Neural cell (in vitro differentiated cells): ENCODE data around the gene JOSD1. TPM values are rescaled to one million over a fixed set of nuclear protein-coding genes. Genes with fewer than 3 reads are reported as not detected.

Experiments
- H2AFZ ChIP-seq: fragments of 200-600, 300-800 bp; sonication (generic), shearing (Covaris generic); 2 replicates; pipeline ENCODE4 v1.6.0; 2014; ENCODE audit warnings: low read depth, mild to moderate bottlenecking, antibody characterized with exemption, low read length, moderate library complexity
- H3F3A ChIP-seq: fragments of 200-600 bp; shearing (Covaris generic); 2 replicates; pipeline ENCODE4 v1.6.1; 2016; ENCODE audit warnings: mild to moderate bottlenecking, moderate library complexity, mixed read lengths, antibody characterized with exemption, low read length; ENCODE audit not compliant: insufficient read depth, poor library complexity, severe bottlenecking
- H3K27ac ChIP-seq: fragments of 200-600, 300-800 bp; sonication (generic), shearing (Covaris generic); 2 replicates; pipeline ENCODE4 v1.5.1; 2014; ENCODE audit warnings: mild to moderate bottlenecking, low read length, moderate library complexity
- H3K27me3 ChIP-seq: fragments of 300-800, 200-600 bp; sonication (generic), shearing (Covaris generic); 2 replicates; pipeline ENCODE4 v1.6.0; 2014; ENCODE audit warnings: mild to moderate bottlenecking, low read depth, low read length, moderate library complexity; ENCODE audit not compliant: insufficient read depth
- H3K36me3 ChIP-seq: fragments of 300-800, 200-600 bp; sonication (generic), shearing (Covaris generic); 2 replicates; pipeline ENCODE4 v1.5.1; 2014; ENCODE audit warnings: mild to moderate bottlenecking, antibody characterized with exemption, low read length, moderate library complexity; ENCODE audit not compliant: insufficient read depth
- H3K4me2 ChIP-seq: fragments of 300-800, 200-600 bp; sonication (generic), shearing (Covaris generic); 2 replicates; pipeline ENCODE4 v1.6.0; 2014; ENCODE audit warnings: mild to moderate bottlenecking, low read length
- H3K4me3 ChIP-seq: fragments of 300-800, 200-600 bp; sonication (generic), shearing (Covaris generic); 2 replicates; pipeline ENCODE4 v1.5.1; 2014; ENCODE audit warnings: mild to moderate bottlenecking, low read length, moderate library complexity
- H3K79me2 ChIP-seq: fragments of 200-600 bp; shearing (Covaris generic); replicated peaks from 2 replicates; pipeline ENCODE4 v1.6.0; 2014; ENCODE audit warnings: mild to moderate bottlenecking, low read length, moderate library complexity; ENCODE audit not compliant: insufficient read depth
- H3K9ac ChIP-seq: fragments of 300-800, 200-600 bp; sonication (generic), shearing (Covaris generic); 2 replicates; pipeline ENCODE4 v1.6.1; 2016; ENCODE audit warnings: mild to moderate bottlenecking, low read length, mixed read lengths
- H3K9me2 ChIP-seq: fragments of 200-600 bp; shearing (Covaris generic); 2 replicates; pipeline ENCODE4 v1.6.1; 2016; ENCODE audit warnings: mild to moderate bottlenecking, low read length, mixed read lengths; ENCODE audit not compliant: insufficient read depth
- H3K9me3 ChIP-seq: fragments of 200-600, 300-800 bp; sonication (generic), shearing (Covaris generic); 2 replicates; pipeline ENCODE4 v1.6.1; 2016; ENCODE audit warnings: mild to moderate bottlenecking, mixed run types, low read length, moderate library complexity, mixed read lengths
- H4K20me1 ChIP-seq: fragments of 200-600 bp; shearing (Covaris generic); 2 replicates; pipeline ENCODE4 v1.6.1; 2016; ENCODE audit warnings: mild to moderate bottlenecking, mixed run types; ENCODE audit not compliant: insufficient read depth
- CTCF ChIP-seq: fragments of 450-650 bp; IDR thresholded peaks from 2 replicates; pipeline ENCODE4 v1.5.1; 2014; ENCODE audit warnings: antibody characterized with exemption, mild to moderate bottlenecking, moderate library complexity; ENCODE audit not compliant: poor library complexity, severe bottlenecking
- EP300 ChIP-seq: fragments of 450-650 bp; conservative IDR thresholded peaks from 2 replicates; pipeline ENCODE4 v1.6.1; 2014; ENCODE audit warnings: antibody characterized with exemption, mild to moderate bottlenecking, moderate library complexity; ENCODE audit not compliant: poor library complexity, severe bottlenecking
- EZH2 ChIP-seq: fragments of 200-600, 300-800 bp; shearing (Covaris generic), sonication (generic); IDR thresholded peaks from 2 replicates; pipeline ENCODE4 v1.6.1; 2014; ENCODE audit warnings: antibody characterized with exemption, low read length, borderline replicate concordance, mild to moderate bottlenecking; ENCODE audit not compliant: insufficient read depth, poor library complexity, severe bottlenecking
- MXI1 ChIP-seq: fragments of 450-650 bp; conservative IDR thresholded peaks from 2 replicates; pipeline ENCODE4 v1.6.1; 2014; ENCODE audit warnings: antibody characterized with exemption, mild to moderate bottlenecking; ENCODE audit not compliant: poor library complexity, severe bottlenecking
- POLR2AphosphoS5 ChIP-seq: IDR thresholded peaks from 2 replicates; pipeline ENCODE4 v1.6.1; 2012
- RAD21 ChIP-seq: fragments of 450-650 bp; conservative IDR thresholded peaks from 2 replicates; pipeline ENCODE4 v1.6.1; 2014; ENCODE audit warnings: antibody characterized with exemption, mild to moderate bottlenecking, moderate library complexity
- REST ChIP-seq: IDR thresholded peaks from 2 replicates; pipeline ENCODE4 v1.6.1; 2012; ENCODE audit warnings: borderline replicate concordance
- SMC3 ChIP-seq: fragments of 450-650 bp; conservative IDR thresholded peaks from 2 replicates; pipeline ENCODE4 v1.6.1; 2014; ENCODE audit warnings: antibody characterized with exemption, mild to moderate bottlenecking, moderate library complexity; ENCODE audit not compliant: poor library complexity
- TAF1 ChIP-seq: IDR thresholded peaks from 2 replicates; pipeline ENCODE4 v1.6.1; 2012; ENCODE audit warnings: low read depth
- polyA plus RNA-seq: library from polyadenylated mRNA; depleted of rRNA; stranded (reverse); fragments of >200 nt; gene quantifications from 2 replicates; pipeline ENCODE4 v1.2.3, GENCODE V29; 2014

Gene JOSD1
- polyA plus RNA-seq, 1 donor from 2014 or later: 71.3 TPM

- H3K4me3 ChIP-seq: no peak overlapping the region
- no peaks in the 10 kb centered on the region for H4K20me1 ChIP-seq
- no peak overlapping the region for H2AFZ ChIP-seq
- peaks cover 76% of the 10 kb centered on the region for H3K79me2 ChIP-seq
- no peaks in the 10 kb centered on the region for H3K27me3 ChIP-seq
- H3K4me2 ChIP-seq: no peak overlapping the region
- TF ChIP-seq EP300 (no peak), TAF1 (no peak), MXI1 (no peak), CTCF (no peak), POLR2AphosphoS5 (no peak), RAD21 (no peak), REST (no peak), EZH2 (no peak), SMC3 (no peak)
- H3K9me2 ChIP-seq: no peaks in the 10 kb centered on the region
- no peak overlapping the region for H3K27ac ChIP-seq
- H3F3A ChIP-seq: no peaks in the 10 kb centered on the region
- H3K9ac ChIP-seq: no peak overlapping the region
- no peaks in the 10 kb centered on the region for H3K36me3 ChIP-seq
- H3K9me3 ChIP-seq: no peaks in the 10 kb centered on the region
These were observed 9.6 kb upstream of the JOSD1 start for GRCh38 chr22:38710351-38710750.

- Histone ChIP-seq H3K36me3 (no peaks in the 10 kb centered on the region), H3K9me3 (no peaks in the 10 kb centered on the region), H2AFZ (no peak overlapping the region), H3K79me2 (peaks cover 69% of the 10 kb centered on the region), H3K4me2 (no peak overlapping the region), H3K9me2 (no peaks in the 10 kb centered on the region), H3K27me3 (no peaks in the 10 kb centered on the region), H3F3A (no peaks in the 10 kb centered on the region), H4K20me1 (no peaks in the 10 kb centered on the region), H3K9ac (no peak overlapping the region), H3K27ac (no peak overlapping the region), H3K4me3 (no peak overlapping the region)
- TF ChIP-seq EZH2 (no peak), SMC3 (no peak), CTCF (no peak), MXI1 (no peak), RAD21 (no peak), POLR2AphosphoS5 (no peak), REST (no peak), TAF1 (no peak), EP300 (no peak)
These were observed 8.6 kb upstream of the JOSD1 start for GRCh38 chr22:38709306-38709705.
